DOHH2 (cell line): ENCODE results near the gene ZC3H7A.
"Not testable (repeated sequence)": the region's sequence is repeated elsewhere in the genome, so short reads cannot be mapped to it uniquely, and the experiment has no call there.

Source experiments
- H3F3A ChIP-seq: fragments of 200-600 bp; sonication (generic), shearing (Covaris generic); 2 replicates; pipeline ENCODE4 v1.6.0; 2016; ENCODE audit warnings: antibody characterized with exemption, mild to moderate bottlenecking; ENCODE audit not compliant: control insufficient read depth, insufficient read depth
- H3K27ac ChIP-seq: fragments of 200-600 bp; sonication (generic); 2 replicates; pipeline ENCODE4 v1.5.1; 2014; ENCODE audit warnings: low read depth, mild to moderate bottlenecking, low read length, moderate library complexity
- H3K27me3 ChIP-seq: fragments of 200-600 bp; sonication (generic); 2 replicates; pipeline ENCODE4 v1.6.1; 2014; ENCODE audit warnings: mild to moderate bottlenecking, low read length, mixed read lengths; ENCODE audit not compliant: control insufficient read depth
- H3K36me3 ChIP-seq: fragments of 200-600 bp; sonication (generic); 2 replicates; pipeline ENCODE4 v1.6.1; 2014; ENCODE audit warnings: mild to moderate bottlenecking, low read length, moderate library complexity, mixed read lengths; ENCODE audit not compliant: control insufficient read depth
- H3K4me1 ChIP-seq: fragments of 200-600 bp; sonication (generic); 2 replicates; pipeline ENCODE4 v1.6.1; 2014; ENCODE audit warnings: mild to moderate bottlenecking, low read length, mixed read lengths; ENCODE audit not compliant: control insufficient read depth
- H3K4me2 ChIP-seq: fragments of 200-600 bp; sonication (generic); 2 replicates; pipeline ENCODE4 v1.6.0; 2014; ENCODE audit warnings: mild to moderate bottlenecking, low read length, moderate library complexity
- H3K4me3 ChIP-seq: fragments of 200-600 bp; sonication (generic); 2 replicates; pipeline ENCODE4 v1.5.1; 2014; ENCODE audit warnings: mild to moderate bottlenecking, low read length, mixed read lengths
- H3K79me2 ChIP-seq: fragments of 200-600 bp; sonication (generic); 2 replicates; pipeline ENCODE4 v1.6.1; 2014; ENCODE audit warnings: mild to moderate bottlenecking, low read length, mixed read lengths; ENCODE audit not compliant: control insufficient read depth
- H3K9me2 ChIP-seq: fragments of 200-600 bp; sonication (generic); replicated peaks from 2 replicates; pipeline ENCODE4 v1.6.1; 2014; ENCODE audit warnings: mild to moderate bottlenecking, low read length, mixed read lengths; ENCODE audit not compliant: control insufficient read depth
- H3K9me3 ChIP-seq: fragments of 200-600 bp; sonication (generic); 2 replicates; pipeline ENCODE4 v1.6.1; 2014; ENCODE audit warnings: antibody characterized with exemption, low read length, mixed read lengths; ENCODE audit not compliant: control insufficient read depth, insufficient read depth
- H4K20me1 ChIP-seq: fragments of 200-600 bp; sonication (generic); 2 replicates; pipeline ENCODE4 v1.6.0; 2014; ENCODE audit warnings: low read depth, mild to moderate bottlenecking, antibody characterized with exemption, low read length, moderate library complexity; ENCODE audit not compliant: control insufficient read depth, insufficient read depth
- CTCF ChIP-seq: fragments of 200-600 bp; sonication (generic); IDR thresholded peaks from one replicate; pipeline ENCODE4 v1.5.1; 2014; ENCODE audit warnings: antibody characterized with exemption, mild to moderate bottlenecking, low read depth, low read length; ENCODE audit not compliant: poor library complexity, severe bottlenecking
- EZH2phosphoT487 ChIP-seq: fragments of 200-600 bp; sonication (generic); IDR thresholded peaks from 2 replicates; pipeline ENCODE4 v1.6.1; 2017; ENCODE audit warnings: borderline replicate concordance, mild to moderate bottlenecking, antibody characterized with exemption, low read length, moderate library complexity, mixed read lengths

The ZC3H7A gene

GRCh38 chr16:11828696-11829095, 31.6 kb upstream of the ZC3H7A start:
- no peaks in the 10 kb centered on the region for H3F3A ChIP-seq
- no peak overlapping the region for H3K27ac ChIP-seq
- TF ChIP-seq CTCF (no peak), EZH2phosphoT487 (no peak)
- no peaks in the 10 kb centered on the region for H3K9me2 ChIP-seq
- no peaks in the 10 kb centered on the region for H3K4me1 ChIP-seq
- no peaks in the 10 kb centered on the region for H4K20me1 ChIP-seq
- H3K36me3 ChIP-seq: no peaks in the 10 kb centered on the region
- H3K79me2 ChIP-seq: no peaks in the 10 kb centered on the region
- no peak overlapping the region for H3K4me2 ChIP-seq
- no peaks in the 10 kb centered on the region for H3K27me3 ChIP-seq
- H3K9me3 ChIP-seq: no peaks in the 10 kb centered on the region
- H3K4me3 ChIP-seq: no peak overlapping the region

GRCh38 chr16:11825520-11826165, 28.6 kb upstream of the ZC3H7A start:
- H3K27me3 ChIP-seq, H3K4me1 ChIP-seq, H3K36me3 ChIP-seq, H3K27ac ChIP-seq, H3K4me2 ChIP-seq, H4K20me1 ChIP-seq, H3K9me3 ChIP-seq, H3K4me3 ChIP-seq, H3K79me2 ChIP-seq, H3K9me2 ChIP-seq, H3F3A ChIP-seq: not testable (repeated sequence)

- Histone ChIP-seq H3K27ac (no peak overlapping the region), H3K9me3 (no peaks in the 10 kb centered on the region), H3K36me3 (no peaks in the 10 kb centered on the region), H4K20me1 (no peaks in the 10 kb centered on the region), H3F3A (no peaks in the 10 kb centered on the region), H3K4me3 (no peak overlapping the region), H3K9me2 (no peaks in the 10 kb centered on the region), H3K4me2 (no peak overlapping the region), H3K79me2 (no peaks in the 10 kb centered on the region), H3K4me1 (no peaks in the 10 kb centered on the region), H3K27me3 (no peaks in the 10 kb centered on the region)
- TF ChIP-seq EZH2phosphoT487: no peak
- no peak for TF ChIP-seq CTCF
Observed at GRCh38 chr16:11824362-11824761, 27.3 kb upstream of the ZC3H7A start.

GRCh38 chr16:11823645-11824044, 26.6 kb upstream of the ZC3H7A start:
- H3K27me3 ChIP-seq, H3K27ac ChIP-seq, H3K4me1 ChIP-seq, H3K4me2 ChIP-seq, H3K79me2 ChIP-seq, H3K36me3 ChIP-seq, H3F3A ChIP-seq, H3K4me3 ChIP-seq, H3K9me2 ChIP-seq, H3K9me3 ChIP-seq, H4K20me1 ChIP-seq: not testable (repeated sequence)
